Mesenteric fat pad (tissue), 1 donor: ENCODE measurements around the gene MYRF. TPM values are rescaled to one million over a fixed set of nuclear protein-coding genes. Genes with fewer than 3 reads are reported as not detected.

Experiments
- DNase-seq: peaks from one replicate; pipeline ENCODE4 v3.0.0-alpha.2; 2020; ENCODE audit warnings: low spot score
- total RNA-seq: library from RNA; stranded (reverse); fragmentation: NEBNext Ultra II Directional; extraction: Animal tissue kit (Norgen Biotek cat#: 25700); gene quantifications from one replicate; pipeline ENCODE4 v1.2.1, GENCODE V29; 2021
- donor health status: DM: yes; HTN: yes; CAD: no.

MYRF gene
- total RNA-seq, 1 donor from 2014 or later, result 0.42 TPM

DNA sequence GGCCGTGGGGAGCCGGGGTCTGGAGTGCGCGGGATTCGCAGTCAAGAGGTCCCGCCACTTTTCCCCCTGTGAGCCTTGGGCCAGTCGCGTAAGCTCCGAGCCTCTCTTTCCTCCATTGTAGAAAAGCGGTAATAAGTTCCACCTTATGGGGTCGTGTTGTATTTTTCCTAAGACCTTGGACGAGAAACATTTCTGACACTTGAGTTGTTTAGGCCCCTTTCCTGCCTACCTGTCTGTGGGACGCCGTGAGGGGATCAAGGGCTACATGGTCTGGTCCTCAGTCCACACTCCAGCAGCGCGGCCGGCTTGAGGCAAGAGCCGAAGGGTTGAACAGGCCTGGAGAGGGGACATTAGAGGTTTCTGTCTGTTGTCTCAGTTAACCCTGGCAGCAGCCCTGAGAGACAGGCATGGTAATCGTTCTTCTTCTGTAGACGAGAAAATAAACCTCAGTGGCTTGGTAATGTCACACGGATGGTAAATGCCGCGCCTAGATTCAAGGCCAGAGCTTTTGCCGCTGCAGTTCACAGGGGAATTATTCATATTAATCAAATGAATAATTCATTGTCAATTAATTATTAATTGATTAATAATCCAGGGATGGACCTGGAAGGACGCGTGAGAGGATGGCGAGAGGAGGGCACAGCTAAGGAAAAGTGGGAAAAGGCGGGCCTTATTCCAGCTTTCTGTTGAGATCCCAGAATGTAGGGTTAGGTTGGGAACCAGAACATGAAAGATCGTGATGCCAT is 40.8 kb downstream of the MYRF start:
- DNase-seq, result no peak

GRCh38 chr11:61793829-61794204 is 41.4 kb downstream of the MYRF start:
- no peak for DNase-seq

DNA sequence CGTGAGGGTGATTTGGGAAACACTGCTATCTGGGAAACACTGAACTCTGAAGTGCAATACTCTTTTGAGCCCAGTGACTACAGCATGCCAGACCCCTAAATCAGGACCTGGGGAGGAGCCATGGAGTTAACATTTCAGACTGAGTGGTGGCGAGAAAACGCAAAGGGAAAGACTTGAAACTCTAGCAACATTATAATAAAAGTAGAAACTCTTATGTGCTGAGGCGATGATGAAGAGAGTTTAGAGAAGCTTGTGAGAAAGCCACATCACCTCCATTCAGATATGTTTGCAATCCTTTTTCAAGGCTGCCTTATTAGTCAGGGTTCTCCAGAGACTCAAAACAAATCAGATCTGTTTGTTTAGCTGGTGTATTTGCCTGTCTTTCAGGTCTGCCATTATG is 42.1 kb downstream of the MYRF start:
- DNase-seq, result no peak

GRCh38 chr11:61795459-61795858 is 43.0 kb downstream of the MYRF start:
- DNase-seq, result no peak

GRCh38 chr11:61795876-61796526 is 43.6 kb downstream of the MYRF start:
- no peak for DNase-seq

DNA sequence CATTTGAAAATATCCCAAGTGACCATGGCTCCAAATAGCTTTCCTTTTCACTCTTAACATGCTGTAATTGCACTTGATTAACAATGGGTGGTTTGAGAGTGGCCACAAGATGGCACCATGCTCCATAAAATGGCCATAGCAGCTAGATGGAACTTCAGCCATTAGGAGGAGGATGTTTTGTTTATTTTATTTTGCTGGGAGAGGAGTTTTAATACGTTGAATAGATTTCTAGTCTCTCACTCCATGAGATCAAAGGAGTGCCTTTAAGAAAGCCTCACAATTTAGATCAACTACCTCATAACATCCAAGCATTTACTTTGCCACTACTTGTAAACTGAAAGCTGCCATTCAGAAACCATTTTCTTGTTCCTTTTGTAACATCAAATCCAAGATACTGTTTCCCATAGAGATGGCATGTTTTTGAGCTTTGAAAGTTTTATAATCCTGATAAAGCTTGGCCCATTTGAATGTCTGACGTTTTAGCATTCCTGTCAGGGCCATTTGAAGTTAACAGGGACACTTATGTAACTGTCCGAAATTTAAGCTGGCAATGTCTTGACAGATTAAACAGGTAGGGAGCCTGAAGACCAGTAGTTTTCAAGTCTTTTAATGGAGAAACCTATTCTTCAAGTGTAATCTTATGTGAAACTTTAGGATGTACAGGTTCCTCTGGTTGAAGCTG is 45.0 kb downstream of the MYRF start:
- DNase-seq, result no peak

DNA sequence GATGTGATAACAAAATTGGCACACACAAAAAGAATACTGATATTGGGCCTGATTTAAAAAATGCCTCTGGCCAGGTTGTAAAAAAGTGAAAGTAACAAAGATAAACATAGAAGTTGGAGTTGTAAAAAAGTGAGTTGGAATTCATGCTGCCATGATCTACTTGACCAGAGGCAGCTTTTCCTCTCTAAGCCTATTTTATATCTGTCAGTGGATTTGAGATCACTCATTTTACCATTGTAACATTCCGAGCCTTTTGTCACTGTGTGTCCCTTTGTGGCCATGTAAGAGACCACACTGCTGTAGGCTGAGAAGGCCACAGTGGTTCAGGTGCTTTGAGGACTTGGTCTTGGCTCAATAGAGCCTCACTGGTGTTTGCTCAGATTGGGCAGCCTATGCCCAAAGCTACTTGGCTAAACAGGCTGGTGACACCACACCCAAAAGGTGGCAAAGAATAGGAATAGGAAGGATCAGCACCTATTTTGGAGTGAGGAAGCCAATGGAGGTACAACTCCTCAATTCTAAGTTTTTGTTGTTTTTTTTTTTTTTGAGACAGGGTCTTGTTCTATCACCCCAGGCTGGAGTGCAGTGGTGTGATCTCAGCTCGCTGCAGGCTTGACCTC is 47.3 kb downstream of the MYRF start:
- no peak for DNase-seq

- no peak for DNase-seq
Observed at GRCh38 chr11:61800331-61801281, 48.2 kb downstream of the MYRF start.

GRCh38 chr11:61802605-61803004 is 50.2 kb downstream of the MYRF start:
- no peak for DNase-seq

GRCh38 chr11:61803889-61804647 is 51.6 kb downstream of the MYRF start:
- DNase-seq, result no peak

- DNase-seq, result no peak
Observed at GRCh38 chr11:61805146-61805545, 52.7 kb downstream of the MYRF start.

GRCh38 chr11:61806785-61807184 is 54.3 kb downstream of the MYRF start:
- no peak for DNase-seq

- no peak for DNase-seq
Observed at GRCh38 chr11:61810671-61811175, 58.3 kb downstream of the MYRF start.

DNA sequence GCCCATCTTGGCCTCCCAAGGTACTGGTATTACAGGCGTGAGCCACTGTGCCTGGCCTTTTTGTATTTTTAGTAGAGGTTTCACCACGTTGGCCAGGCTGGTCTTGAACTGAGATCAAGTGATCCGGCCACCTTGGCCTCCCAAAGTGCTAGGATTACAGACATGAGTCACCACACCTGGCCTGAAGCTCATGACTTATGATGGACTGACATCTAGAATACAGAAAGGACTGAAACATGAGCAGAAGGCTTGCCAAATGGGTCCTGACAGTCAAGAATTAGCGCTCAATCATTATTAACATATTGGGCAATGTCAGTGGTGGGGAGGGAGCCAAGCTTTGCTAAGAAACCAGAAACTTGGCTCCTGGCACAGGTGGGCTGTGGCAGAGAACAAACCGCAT is 59.4 kb downstream of the MYRF start:
- DNase-seq, result no peak

- no peak for DNase-seq
Observed at GRCh38 chr11:61812736-61813411, 60.4 kb downstream of the MYRF start.

GRCh38 chr11:61814247-61814957 is 62.0 kb downstream of the MYRF start:
- no peak for DNase-seq

DNA sequence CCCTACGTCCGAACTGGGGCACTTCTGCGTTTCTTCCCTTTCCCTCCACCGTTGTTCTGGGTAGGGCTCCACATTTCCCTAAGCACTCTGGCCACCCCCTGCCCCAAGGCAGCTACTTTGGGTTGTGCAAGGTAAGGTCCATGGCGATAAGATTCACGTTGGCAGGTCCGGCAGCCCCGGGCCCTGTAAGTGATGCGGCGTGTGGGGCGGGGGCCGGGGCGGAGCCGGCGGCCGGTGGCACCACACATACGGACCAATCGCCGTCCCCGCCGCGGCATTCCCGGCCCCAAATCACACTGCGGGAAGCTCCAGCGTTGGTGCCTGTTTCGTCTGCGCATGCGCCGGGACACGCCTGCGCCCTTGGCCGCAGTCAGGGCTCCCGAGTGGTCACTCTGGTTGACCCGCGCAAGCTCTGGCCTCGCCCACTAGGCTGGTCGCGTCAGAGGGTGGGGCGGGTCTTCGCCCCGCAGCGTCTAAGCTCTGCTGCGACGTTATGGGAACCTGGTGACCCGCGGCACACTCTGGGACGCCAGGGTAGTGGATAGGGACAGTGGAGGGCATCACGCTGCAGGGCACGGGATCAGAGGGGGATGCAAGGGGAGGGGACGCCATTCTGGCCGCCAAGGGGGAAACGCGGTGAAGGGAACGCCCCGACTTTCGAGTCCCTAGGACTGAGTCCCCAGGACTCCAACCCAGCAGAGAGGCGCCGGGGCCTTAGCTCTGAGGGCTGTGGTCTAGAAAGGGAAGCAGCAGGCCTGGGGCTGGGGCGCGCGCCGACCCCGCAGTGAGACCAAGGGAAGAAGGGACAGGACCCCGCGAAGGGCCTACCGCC is 62.7 kb downstream of the MYRF start:
- peak; percentile 99 for DNase-seq
